ENCODE measurements around the gene SP3.

SP3 gene

DNA sequence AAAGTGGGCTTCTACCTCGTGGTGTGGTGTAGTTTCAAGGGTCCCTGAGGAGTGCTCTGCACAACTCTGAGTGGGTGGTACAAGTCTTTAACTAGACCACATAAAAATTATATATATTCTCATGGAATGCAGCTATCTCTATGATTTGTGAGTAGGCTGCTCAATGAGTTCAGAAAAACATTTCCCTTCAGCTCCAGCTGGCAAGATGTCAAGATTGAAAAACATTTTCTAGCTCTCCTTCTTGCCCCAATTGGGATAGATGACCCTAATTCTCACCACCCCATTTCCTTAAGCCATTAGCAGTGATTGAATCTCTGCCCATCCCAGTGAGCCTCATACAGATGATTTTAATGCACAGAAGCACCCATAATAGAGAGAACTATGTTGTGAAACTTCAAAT, 28.3 kb upstream of the SP3 start:
- no peak for DNase-seq

DNA sequence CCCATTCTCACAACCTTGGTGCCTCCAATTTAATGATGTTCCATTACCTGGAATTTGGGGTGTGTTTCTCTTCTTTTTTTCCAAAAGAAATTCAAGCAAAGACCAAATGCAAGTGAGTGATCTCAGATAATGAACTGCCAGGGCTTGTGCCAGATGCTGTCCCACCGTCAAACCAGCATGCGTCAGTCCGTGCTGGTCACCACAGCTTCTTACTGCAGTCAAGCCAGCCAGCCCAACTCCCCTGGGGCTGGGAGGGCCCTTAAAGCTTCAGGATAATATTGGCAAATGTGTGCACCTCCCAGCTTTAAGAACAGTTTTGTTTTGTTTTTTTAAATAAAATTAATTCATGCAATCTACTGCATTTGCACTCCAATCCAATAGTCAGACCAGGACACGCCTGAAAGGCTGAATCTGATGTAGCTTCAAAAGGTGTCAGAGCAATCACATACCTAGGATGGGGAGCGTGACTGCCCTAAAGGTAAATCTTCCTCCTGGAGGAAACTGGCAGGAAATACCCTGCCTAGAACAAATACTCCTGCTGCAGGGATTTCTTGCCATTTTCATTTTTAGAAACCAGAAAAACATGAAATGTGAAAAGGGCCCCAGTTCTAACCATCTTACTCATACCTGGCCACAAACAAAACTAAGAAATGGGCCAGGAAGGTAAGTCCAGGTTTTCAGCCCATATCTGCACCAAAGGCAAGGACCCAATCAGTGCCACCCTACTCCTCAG, 26.8 kb upstream of the SP3 start:
- DNase-seq = no peak

DNA sequence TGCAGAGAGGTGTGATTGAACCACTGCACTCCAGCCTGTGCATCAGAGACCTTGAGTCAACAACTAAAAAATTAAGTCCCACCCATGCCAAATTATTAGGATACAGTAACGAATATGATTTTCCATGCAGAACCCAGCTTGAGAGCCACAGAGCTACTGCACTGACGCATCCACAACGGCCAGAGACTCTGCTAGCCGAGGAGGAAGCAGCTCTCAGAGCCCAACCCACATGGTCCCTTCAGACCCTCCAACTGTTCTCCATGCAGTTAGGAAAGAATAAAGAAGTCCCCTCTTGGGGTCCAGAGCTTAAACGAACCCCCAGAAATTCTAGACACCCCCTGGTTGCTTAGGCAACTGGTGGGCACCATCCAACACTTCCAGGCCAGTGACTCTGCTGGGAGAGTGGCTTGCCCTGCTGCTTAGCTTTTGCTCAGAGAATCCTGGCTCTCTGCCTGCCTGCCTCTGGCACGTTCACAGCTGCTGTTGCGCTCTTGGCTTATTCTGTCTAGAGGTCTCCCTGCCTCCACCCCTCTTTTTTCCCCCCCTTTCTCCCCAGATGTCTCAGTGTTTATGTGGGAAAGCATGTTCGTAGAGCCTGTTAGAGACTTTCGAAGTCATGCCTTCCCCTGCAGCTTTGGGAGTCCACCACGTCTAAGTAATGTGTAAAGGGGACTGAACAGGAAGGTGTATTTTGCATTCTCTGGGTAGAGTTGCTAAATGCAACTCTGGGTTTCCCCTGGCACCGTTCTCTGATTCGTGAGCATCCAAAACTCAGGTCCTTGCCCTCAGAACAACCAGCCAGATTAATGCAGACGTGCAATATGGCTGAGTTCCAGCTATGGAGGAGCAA, 26.0 kb upstream of the SP3 start:
- no peak for DNase-seq

DNA sequence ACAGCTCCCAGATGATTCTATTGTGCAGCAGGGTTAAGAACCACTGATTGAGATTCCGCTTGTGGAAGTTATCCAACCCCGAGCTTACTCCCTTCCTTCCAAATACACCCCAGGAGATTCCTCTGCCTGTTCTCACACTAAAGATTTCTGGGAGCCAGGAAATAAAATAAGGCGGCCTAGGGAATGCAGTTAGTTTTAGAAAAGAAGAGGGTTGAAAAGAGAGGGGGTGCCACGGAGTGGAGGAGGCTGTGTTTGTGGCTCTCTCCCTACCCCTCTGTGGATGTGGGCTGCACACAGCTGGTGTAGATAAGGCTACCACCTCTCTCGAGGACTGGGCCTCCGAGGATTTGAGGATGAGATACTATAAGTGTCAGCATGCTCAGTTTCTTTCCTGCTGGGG, 25.1 kb upstream of the SP3 start:
- DNase-seq = no peak

DNA sequence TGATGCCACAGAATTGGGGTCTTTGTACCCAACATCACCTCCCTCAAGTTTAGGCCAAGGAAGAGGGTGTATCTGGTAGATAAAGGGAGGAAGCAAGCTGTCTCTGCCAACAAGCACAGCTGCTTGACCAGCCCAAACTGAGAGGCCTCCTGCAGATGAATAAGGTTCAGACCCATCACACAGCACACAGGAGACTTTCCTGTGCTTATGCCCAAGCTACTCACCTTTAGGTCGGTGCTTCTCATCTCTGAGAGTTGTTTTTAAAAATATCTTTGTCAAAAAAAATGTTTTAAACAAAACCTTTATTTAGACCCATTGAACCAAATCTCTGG, 24.7 kb upstream of the SP3 start:
- no peak for DNase-seq

DNA sequence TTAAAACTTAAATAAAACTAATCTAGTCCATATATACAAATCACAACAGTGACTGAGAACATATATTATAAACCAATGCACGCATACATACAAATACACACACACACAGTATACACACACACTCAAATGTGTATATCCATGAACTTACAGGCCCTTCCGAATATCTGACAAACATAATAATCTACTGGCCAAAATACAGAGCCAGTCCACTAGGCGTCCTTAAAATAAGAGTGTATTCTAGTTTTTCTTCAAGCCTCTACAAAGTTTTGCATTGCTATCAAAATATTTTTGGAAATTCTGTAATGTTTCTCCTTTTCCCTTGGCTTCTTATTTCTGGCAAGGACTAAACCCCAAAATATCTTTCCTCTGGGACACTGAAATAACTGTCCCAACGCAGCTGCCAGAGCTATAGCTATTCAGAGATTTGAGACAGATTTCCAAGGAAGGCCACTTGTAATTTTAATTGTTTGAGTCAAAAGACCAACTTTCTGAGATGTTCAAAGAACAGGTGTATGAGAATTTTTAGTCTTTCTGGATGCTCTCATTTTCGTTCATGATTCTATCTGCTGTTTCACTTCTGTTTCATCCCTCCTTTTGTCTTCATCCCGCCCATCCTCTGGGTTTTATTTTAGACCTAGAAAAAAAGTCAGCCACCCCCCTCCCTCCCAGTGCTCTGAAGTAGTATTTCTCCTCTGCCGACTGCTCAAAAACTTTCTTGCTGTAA, 24.1 kb upstream of the SP3 start:
- DNase-seq = no peak

DNA sequence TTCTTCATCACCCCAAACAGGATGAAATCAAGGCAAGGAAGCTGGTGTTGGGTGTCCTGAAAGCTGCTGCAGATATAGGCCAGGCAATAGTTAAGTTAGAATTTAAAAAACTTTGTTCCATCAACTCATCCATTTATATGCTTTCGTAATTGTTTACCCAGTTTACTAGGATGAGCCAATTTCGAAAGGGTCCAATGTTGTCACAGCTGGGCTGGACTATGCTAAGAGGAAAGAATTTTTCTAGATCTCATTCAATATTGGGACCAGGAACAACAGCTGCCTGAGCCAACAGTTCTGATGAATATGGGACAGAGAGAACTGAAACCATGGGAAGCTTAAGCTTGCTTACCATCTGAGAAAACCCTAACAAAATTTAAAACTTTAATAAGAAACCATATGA, 21.6 kb upstream of the SP3 start:
- DNase-seq = no peak

DNA sequence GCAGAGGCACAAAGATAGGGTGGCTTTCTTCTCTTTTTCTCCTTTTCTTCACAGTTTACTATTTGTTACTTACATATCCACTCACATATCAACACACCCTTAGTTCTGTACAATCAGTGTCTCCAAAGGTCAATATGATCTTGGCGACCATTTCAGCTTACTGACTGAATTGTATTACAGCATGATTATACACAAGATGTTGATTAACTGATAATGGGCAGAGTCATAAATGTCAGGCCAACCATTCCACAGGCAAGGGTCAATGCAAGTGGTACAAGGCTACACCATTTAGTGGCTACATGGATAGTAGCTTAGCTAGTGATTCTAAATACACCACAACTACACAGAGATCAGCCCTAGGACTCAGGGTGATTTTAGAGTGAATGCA, 20.4 kb upstream of the SP3 start:
- DNase-seq = no peak

DNA sequence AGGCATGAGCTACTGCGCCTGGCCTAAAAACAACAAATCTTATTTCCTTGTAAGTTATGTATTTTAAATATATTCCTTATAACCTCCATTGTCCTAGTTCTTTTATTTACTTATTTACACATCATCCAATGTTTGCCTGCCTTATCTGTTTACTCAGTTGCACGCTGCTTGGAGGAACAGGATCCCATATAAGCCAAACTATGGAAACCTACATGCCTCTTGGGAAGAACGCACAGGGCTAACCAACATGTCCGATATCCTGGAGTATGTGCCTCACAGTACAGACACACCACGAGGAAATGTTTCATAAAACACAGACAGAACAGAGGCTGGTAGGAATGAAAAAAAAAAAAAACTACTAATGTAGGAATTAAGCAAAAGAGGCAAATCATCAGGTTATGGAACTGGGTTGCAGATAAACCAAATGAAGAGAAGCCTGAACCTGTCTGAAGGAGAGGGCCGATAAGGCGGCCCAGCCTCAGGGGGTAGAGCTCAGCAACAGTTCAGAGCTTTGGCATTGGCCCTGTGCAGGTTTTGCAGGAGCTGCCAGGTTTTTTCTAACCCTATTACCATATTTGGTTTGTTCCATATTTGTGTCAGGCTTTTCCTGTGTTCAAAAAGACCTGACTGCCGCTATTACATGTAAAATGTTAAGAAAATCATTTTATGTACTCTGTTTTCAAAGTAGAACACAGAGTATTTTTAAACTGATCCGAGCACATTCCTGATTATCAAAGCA, 19.9 kb upstream of the SP3 start:
- DNase-seq = no peak

DNA sequence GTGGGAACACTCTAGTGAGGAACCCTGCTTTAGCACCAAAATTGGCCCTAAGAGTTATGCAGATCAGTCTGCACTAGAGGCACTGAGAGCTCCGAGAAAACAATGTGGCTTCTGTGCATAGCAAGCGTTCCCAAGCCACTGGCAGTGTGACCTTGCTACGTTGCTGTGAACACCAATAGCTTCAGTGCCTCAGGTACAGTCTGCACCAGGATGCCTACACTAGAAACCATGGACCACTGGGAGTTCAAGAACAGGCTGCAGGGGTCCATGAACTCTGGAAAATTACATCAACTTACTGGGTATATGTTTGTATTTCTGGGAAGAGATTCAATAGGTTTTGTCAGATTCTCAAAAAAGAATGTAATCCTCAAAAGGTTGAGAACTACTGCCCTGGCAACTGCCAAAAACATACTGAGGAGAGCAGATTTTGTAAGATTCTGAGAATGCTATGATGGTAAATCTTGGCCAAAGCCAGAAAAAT, 18.3 kb upstream of the SP3 start:
- no peak for DNase-seq

DNA sequence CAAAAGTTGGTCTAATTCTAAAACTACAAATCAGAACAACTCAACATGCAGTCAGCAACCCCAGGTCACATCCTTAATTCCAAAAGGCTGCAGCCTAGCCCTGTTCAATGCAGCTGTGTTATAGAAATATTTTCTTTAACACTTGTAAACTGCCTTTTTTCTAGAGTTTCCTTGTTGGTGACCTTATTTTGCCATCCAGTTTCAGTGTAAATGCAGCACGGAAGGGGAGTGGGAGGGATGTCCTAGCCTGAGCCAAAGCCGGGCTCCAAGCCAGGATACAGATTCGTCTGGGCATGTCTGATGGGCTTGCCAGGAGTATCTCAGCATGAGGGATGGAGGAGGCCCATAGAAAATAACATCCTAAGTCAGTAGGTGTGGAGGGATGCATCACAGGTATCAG, 17.7 kb upstream of the SP3 start:
- DNase-seq = no peak

DNA sequence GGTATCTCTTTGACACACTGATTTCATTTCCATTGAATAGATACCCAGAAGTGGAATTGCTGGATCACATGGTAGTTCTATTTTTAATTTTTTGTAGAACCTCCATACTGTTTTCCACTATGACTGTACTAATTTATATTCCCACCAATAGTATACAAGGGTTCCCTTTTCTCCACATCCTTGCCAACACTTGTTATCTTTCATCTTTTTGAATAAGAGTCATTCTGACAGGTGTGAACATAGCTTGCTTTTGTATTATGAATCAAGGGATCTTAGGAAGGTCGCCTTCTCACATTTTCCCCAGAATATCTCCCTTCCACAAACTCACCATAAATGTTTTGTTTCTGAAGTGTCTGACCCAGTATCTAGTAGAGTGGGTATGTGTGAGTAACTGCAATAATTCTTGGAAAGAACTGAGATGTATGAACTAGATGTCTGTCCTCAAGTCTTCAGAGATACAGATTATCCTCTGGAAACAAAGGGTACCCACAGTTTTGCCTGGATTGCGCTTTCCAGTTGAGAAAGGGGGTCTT, 17.1 kb upstream of the SP3 start:
- DNase-seq = no peak

DNA sequence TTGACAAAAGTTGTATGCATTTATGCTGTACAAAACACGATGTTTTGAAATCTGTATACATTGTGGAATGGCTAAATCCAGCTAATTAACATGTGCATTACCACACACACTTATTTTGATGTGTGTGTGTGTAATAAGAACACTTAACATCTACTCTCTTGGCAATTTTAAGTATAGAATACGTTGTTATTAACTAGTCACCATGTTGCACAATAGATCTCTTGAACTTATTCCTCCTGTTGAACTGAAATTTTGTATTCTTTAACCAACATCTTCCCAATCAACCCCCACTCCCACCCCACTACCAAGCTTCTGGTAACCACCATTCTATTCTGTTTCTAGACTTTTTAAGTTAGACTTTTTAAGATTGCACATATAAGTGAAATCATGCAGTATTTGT, 16.3 kb upstream of the SP3 start:
- no peak for DNase-seq

DNA sequence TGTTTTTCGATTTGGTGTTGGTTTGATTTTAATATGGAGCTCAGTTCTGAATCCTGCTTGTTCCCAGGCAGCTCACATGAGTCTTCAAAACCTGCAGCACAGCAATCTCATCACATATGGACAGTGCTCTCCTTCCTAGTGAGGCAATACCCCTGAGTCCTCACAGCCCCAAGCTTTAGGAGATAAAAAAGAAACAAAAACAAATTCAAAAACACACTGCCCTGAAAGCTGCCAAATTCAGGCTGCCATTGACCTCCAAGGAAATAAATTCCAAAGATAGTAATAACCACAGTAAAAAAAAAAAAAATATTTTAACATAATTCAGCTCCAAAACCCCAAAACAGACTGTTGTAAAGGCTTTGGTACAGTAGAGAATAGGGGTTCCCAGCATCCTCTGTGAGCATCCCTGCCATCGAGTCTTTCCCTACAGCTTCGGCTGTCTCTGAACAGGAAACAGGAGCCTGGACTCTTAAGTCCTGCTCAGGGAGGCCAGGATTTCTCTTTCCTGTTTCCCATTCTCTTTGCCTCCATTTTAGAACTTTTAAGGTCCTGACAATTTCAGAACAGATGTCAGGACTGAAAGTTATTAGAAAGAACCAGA, 14.7 kb upstream of the SP3 start:
- DNase-seq = no peak

DNA sequence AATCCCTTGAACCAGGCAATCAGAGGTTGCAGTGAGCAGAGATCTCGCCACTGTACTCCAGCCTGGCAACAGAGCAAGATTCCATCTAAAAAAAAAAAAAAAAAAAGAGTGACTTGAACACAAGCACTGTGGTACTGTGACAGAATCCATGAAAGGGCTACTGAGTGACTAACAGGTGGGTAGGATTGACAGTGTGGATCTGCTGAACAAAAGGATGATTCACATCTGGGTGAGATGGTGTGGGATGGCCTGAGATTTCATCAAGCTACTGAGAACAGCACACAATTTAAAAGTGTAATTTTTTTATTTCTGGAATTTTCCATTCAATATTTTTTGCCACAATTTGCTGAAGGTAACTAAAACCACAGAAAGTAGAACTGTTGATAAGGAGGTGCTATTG, 13.3 kb upstream of the SP3 start:
- no peak for DNase-seq

DNA sequence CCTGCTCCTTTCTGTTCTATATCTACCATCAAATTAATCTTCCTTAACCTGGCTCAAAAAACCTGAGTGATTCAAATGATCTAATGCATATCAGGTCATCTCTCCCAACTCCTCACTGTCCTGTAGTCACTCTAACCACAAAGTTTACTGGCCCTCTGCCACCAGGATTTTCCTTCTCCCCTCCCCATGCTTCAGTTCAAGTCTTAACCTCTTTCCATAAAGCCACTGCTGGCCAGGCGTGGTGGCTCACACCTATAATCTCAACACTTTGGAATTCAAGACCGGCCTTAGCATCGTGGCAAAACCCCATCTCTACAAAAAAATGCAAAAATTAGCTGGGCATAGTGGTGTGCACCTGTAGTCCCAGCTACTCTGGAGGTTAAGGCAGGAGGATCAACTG, 7.5 kb upstream of the SP3 start:
- no peak for DNase-seq

DNA sequence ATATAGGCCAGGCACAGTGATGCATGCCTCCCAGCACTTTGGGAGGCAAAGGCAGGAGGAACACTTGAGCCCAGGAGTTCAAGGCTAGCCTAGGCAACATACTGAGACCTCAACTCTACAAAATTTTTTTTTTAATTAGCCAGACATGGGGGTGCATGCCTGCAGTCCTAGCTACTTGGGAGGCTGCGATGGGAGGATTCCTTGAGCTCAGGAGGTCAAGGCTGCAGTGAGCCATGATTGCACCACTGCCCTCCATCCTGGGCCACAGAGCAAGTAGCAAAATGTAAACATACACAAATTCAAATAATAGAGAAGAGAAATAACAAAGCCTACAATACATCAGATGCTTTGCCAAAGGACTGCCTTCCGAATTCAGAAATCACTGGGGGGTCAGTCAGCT, 7.0 kb upstream of the SP3 start:
- no peak for DNase-seq

DNA sequence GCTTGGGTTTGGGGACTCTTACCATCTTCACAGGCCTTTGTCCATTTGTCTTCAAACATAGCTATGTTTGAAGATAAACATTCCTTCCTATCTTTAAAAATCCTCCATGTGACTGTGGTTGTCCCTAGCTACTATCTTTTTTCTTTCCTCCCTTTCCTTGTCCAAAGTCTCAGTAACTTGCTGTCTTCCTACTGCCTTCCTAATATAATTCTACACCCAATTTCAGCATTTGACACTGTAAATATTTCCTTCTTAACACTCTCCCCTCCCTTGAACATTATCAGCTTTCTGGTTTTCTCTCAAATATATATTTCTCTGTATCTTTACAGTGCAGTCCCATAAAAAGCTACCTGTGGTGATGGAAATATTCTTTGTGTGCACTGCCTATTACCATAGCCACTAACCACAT, 5.3 kb upstream of the SP3 start:
- no peak for DNase-seq

DNA sequence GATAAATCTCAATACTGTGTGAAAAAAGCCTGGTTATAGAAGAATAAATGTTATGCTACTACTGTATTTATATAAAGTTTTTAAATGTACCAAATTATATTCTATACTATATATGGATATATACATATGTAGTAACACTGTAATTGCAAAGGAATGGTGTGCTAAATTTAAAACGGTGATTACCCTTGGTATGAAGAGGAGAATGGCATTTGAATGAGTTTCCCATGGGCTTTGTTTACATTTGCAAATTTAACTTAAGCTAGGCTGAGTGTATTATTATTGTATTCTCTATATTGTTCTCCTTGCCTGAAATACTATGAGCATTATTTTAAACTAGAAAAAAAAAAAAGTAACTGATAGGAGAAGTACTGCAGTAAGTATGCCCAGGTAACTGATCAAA, 4.7 kb upstream of the SP3 start:
- no peak for DNase-seq

DNA sequence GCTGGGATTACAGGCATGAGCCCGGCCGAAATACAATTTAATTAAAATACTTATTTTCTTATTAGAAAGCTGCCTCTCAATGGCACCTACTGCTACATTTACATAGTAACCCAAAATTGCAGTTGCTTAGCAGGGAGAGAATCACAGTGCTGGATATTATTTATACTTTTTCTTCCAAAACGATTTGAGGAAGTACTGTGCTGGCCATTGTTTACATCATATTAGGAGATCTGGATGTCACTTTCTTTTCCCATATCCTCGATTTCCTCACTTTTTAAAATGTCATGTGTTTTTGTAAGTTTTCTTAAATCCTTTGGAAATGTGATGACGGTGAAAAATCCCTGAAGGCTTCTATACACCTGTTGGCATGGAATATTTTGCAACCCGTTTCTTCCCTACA, 3.4 kb upstream of the SP3 start:
- DNase-seq = no peak

DNA sequence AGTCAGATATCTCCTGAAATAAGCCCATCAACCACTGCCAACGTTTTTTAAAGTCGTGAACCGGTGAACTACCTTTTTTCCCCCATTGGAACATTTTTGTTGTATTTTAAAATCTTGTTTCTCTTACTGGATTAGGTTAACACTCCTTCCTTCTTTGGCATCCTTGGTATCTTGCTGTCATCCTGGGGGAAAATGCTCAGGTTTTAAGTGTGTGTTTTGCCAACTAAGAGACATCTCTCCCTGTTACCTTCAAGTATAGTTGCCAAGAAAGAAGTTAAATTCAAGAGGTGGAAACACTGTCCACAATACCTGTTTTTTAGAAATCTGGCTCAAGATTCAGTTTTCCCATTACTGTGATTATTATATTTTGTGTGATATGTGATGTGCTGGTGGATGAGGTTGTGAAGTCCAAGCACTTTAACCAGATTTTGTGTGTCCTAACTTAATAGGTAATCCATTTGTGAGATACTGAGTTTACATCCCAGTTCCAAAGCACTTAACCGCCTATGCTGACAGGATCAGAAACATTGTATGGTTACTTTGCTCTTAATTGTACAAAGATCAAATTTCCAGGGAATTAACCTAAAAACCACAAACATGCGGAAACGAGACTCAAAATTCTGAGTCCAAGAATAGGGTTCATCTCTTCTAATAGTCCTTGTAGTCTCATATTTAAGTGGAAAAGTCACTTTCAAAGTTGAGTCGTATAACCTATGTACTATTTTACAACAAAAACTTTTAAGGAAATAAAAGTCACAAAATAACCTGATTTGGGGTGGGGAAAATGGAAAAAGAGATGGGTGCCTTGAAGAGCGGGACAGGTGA, 1.3 kb upstream of the SP3 start:
- DNase-seq = no peak

All from activated T-cell treated with anti-CD3 and anti-CD28 coated beads, Interleukin-2, amount 50 U/mL, for 48 hours (primary cell).